NCI-H2227 treated with DMSO at 0.1 percent for 48 hours (cell line): Measurements from ENCODE around the gene TDRD9.

Experiments
- DNase-seq: peaks from one replicate; lab custom pipeline; 2025; lab: John Stamatoyannopoulos, UW

Gene TDRD9

GRCh38 chr14:103890821-103891666, 37.2 kb upstream of the TDRD9 start:
- no peak for DNase-seq

- no peak for DNase-seq
These were observed 36.5 kb upstream of the TDRD9 start for GRCh38 chr14:103891667-103892215.

- DNase-seq = no peak
These were observed 36.0 kb upstream of the TDRD9 start for GRCh38 chr14:103892247-103892646.

GRCh38 chr14:103894034-103894722, 34.1 kb upstream of the TDRD9 start:
- no peak for DNase-seq

GRCh38 chr14:103894723-103895059, 33.6 kb upstream of the TDRD9 start:
- DNase-seq = no peak

- no peak for DNase-seq
These were observed 31.7 kb upstream of the TDRD9 start for GRCh38 chr14:103896578-103896977.

- DNase-seq = no peak
These were observed 30.9 kb upstream of the TDRD9 start for GRCh38 chr14:103897075-103897947.

GRCh38 chr14:103898204-103898603, 30.1 kb upstream of the TDRD9 start:
- DNase-seq = no peak

GRCh38 chr14:103898711-103899110, 29.5 kb upstream of the TDRD9 start:
- no peak for DNase-seq

- no peak for DNase-seq
These were observed 28.9 kb upstream of the TDRD9 start for GRCh38 chr14:103899316-103899715.

GRCh38 chr14:103899833-103900232, 28.4 kb upstream of the TDRD9 start:
- no peak for DNase-seq

GRCh38 chr14:103904493-103905107, 23.7 kb upstream of the TDRD9 start:
- DNase-seq = no peak

- no peak for DNase-seq
These were observed 22.3 kb upstream of the TDRD9 start for GRCh38 chr14:103905842-103906456.

- no peak for DNase-seq
These were observed 19.7 kb upstream of the TDRD9 start for GRCh38 chr14:103908580-103908979.

- no peak for DNase-seq
These were observed 18.6 kb upstream of the TDRD9 start for GRCh38 chr14:103909531-103910261.

- peak; percentile 70 for DNase-seq
These were observed 17.9 kb upstream of the TDRD9 start for GRCh38 chr14:103910262-103910935.

GRCh38 chr14:103910984-103911383, 17.3 kb upstream of the TDRD9 start:
- no peak for DNase-seq

- no peak for DNase-seq
These were observed 12.6 kb upstream of the TDRD9 start for GRCh38 chr14:103915616-103916015.

GRCh38 chr14:103916636-103917262, 11.5 kb upstream of the TDRD9 start:
- DNase-seq = no peak
